ENCODE results near the gene OR5B3.

OR5B3 gene

GRCh38 chr11:58395581-58395980, 11.1 kb downstream of the OR5B3 start:
- TF ChIP-seq REST (IDR thresholded peaks at IDR 0.05; ENCODE audit: insufficient replicate concordance, low read depth) (no peak), CTCF (IDR thresholded peaks at IDR 0.05; ENCODE audit: insufficient read depth, low read length) (no peak), GABPA (IDR thresholded peaks at IDR 0.05; ENCODE audit: low read depth) (no peak), SPI1 (IDR thresholded peaks at IDR 0.05; ENCODE audit: borderline replicate concordance, low read depth) (no peak), POLR2AphosphoS5 (IDR thresholded peaks at IDR 0.05; ENCODE audit: low read depth) (no peak)
- Histone ChIP-seq H3K4me3 (replicated peaks; ENCODE audit: insufficient read depth, low read length) (no peak overlapping the region), H3K27me3 (ENCODE audit: insufficient read depth, poor library complexity, severe bottlenecking) (no peaks in the 10 kb centered on the region), H3K27ac (replicated peaks) (no peak overlapping the region)
- DNase-seq (ENCODE audit: low read depth in 1 of 2, low spot score in 1 of 2): no peak

DNA sequence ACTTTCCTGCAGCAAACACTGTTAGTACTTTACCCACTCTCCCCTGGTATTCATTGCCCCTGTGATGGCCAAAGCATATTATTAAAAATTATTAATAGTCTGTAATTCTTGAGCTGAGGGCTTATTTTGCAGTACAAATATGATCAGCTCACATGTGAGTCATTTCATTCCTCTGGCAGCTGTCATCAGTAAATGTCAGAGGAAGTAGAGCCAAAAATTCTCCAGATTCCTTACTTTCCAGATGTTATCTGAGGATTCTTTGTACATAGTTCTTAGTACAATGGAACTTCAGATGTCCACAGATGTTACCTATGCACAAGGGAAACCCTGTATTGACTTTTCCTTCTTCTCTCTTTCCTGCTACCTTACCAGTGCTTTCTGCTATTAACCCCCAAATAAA, 12.5 kb downstream of the OR5B3 start:
- no peak for DNase-seq (ENCODE audit: low read depth in 1 of 2, low spot score in 1 of 2)
- TF ChIP-seq REST (IDR thresholded peaks at IDR 0.05; ENCODE audit: insufficient replicate concordance, low read depth) (no peak), POLR2AphosphoS5 (IDR thresholded peaks at IDR 0.05; ENCODE audit: low read depth) (no peak), CTCF (IDR thresholded peaks at IDR 0.05; ENCODE audit: insufficient read depth, low read length) (no peak), SPI1 (IDR thresholded peaks at IDR 0.05; ENCODE audit: borderline replicate concordance, low read depth) (no peak), GABPA (IDR thresholded peaks at IDR 0.05; ENCODE audit: low read depth) (no peak)
- Histone ChIP-seq H3K27me3 (ENCODE audit: insufficient read depth, poor library complexity, severe bottlenecking) (no peaks in the 10 kb centered on the region), H3K27ac (replicated peaks) (no peak overlapping the region), H3K4me3 (replicated peaks; ENCODE audit: insufficient read depth, low read length) (no peak overlapping the region)

DNA sequence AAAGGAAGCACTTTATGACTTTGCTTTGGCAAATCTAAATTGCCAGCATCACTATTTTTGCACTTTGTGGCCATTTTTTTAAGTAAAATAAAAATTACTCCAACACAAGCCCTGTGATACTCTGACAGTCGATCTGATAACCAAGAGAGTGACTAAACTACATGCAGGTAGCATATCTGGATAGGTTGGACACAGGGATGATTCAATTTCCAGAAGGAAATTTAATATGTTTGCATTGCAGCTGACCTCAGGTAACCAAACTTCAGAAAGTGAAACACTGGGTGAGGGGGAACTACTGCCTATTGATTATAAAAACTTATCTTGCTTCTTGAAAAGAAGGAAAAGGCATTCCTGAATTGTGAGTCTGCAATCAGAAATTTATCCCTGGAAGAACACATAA, 13.9 kb downstream of the OR5B3 start:
- TF ChIP-seq REST (IDR thresholded peaks at IDR 0.05; ENCODE audit: insufficient replicate concordance, low read depth) (no peak), SPI1 (IDR thresholded peaks at IDR 0.05; ENCODE audit: borderline replicate concordance, low read depth) (no peak), POLR2AphosphoS5 (IDR thresholded peaks at IDR 0.05; ENCODE audit: low read depth) (no peak), CTCF (IDR thresholded peaks at IDR 0.05; ENCODE audit: insufficient read depth, low read length) (no peak), GABPA (IDR thresholded peaks at IDR 0.05; ENCODE audit: low read depth) (no peak)
- Histone ChIP-seq H3K27me3 (ENCODE audit: insufficient read depth, poor library complexity, severe bottlenecking) (no peaks in the 10 kb centered on the region), H3K27ac (replicated peaks) (no peak overlapping the region), H3K4me3 (replicated peaks; ENCODE audit: insufficient read depth, low read length) (no peak overlapping the region)
- DNase-seq (ENCODE audit: low read depth in 1 of 2, low spot score in 1 of 2): no peak

All from HL-60 (cell line).